ENCODE results near the gene PI4KA. TPM values are rescaled to one million over a fixed set of nuclear protein-coding genes. Genes with fewer than 3 reads are reported as not detected.

PI4KA gene
- total and polyA plus RNA-seq, 2 donors: 32.5 to 64.0 TPM

DNA sequence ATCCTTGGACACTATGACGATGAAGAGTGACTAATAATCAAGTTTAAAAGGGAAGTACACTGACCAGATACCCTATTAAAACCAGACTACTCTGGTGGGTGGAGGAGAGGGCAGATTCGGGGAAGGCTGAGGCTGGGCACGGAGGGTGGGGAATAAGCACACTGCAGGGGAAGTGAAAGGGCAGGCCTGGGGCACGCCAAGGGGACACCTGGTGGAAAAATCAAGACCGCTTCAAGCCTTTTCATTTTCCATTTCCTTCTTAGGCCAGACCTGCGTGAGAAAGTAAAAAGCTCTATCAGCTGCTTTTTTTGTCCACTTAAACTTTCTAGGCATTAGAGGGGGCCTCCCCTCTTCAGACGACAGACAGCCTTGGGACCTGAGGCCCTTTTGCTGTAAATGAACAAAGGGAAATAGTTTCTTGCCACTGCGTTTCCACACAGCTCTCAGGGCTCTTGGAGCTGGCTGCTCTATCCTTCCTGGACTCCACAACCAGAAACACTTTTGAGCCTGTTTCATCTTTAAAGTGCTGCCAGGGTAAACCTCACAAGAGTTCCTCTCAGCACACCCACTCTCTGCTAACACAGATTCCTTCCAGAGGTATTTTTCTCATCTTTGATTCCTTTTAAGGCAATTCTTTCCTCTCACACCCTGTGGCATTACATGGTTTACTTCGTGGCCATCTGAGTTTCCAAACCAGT lies 109.7 kb downstream of the PI4KA start:
- no peaks in the 10 kb centered on the region for H3K27me3 ChIP-seq (ENCODE audit: control insufficient read depth in 2 of 2, insufficient read depth in 1 of 2, low read length in 1 of 2)
- H3K9me3 ChIP-seq (ENCODE audit: control insufficient read depth in 2 of 2, insufficient read depth in 1 of 2, low read length in 1 of 2): no peaks in the 10 kb centered on the region
- peaks cover 0 to 2% of the 10 kb centered on the region in 2 donors for H3K4me1 ChIP-seq (ENCODE audit: control insufficient read depth in 2 of 2, insufficient read depth in 2 of 2, low read length in 2 of 2)
- 94% methylated on average over 9 of the region's 9 CpGs for WGBS
- H3K4me3 ChIP-seq (ENCODE audit: low read length in 2 of 2): no peak overlapping the region
- peak overlapping the region in 1 of 2 donors; percentile 56 for H3K27ac ChIP-seq (ENCODE audit: low read depth in 1 of 2, low read length in 1 of 2)
- no peak for DNase-seq (ENCODE audit: low read depth in 6 of 9, low spot score in 9 of 9)
- H3K36me3 ChIP-seq (ENCODE audit: control insufficient read depth in 2 of 2, insufficient read depth in 2 of 2, low read length in 1 of 2): peaks cover 83 to 87% of the 10 kb centered on the region in 2 donors

DNA sequence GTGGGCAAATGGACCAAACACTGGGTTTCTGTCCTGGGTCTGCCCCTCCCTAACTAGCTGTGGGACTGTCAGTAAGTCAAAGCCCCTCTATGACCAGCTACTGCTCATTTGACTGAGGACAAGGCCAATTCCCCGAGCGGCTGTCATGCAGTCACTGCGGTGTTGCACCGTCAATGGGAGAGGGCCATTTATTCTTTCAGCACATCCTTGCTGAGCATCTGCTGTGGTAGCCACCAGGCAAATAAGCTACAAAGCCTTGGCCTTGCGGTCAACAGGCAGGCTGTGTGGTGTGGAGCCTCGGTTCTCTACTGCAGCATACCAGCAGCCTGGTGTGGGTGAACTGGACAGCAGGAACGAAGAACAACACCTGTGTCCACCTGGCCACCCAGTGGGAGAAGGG lies 110.5 kb downstream of the PI4KA start:
- H3K4me1 ChIP-seq (ENCODE audit: control insufficient read depth in 2 of 2, insufficient read depth in 2 of 2, low read length in 2 of 2): peaks cover 0 to 2% of the 10 kb centered on the region in 2 donors
- no peak for DNase-seq (ENCODE audit: low read depth in 6 of 9, low spot score in 9 of 9)
- H3K27ac ChIP-seq (ENCODE audit: low read depth in 1 of 2, low read length in 1 of 2): peak overlapping the region in 1 of 2 donors; percentile 50
- peaks cover 82 to 87% of the 10 kb centered on the region in 2 donors for H3K36me3 ChIP-seq (ENCODE audit: control insufficient read depth in 2 of 2, insufficient read depth in 2 of 2, low read length in 1 of 2)
- no peak overlapping the region for H3K4me3 ChIP-seq (ENCODE audit: low read length in 2 of 2)
- H3K27me3 ChIP-seq (ENCODE audit: control insufficient read depth in 2 of 2, insufficient read depth in 1 of 2, low read length in 1 of 2): no peaks in the 10 kb centered on the region
- H3K9me3 ChIP-seq (ENCODE audit: control insufficient read depth in 2 of 2, insufficient read depth in 1 of 2, low read length in 1 of 2): no peaks in the 10 kb centered on the region
- 99% methylated on average over 7 of the region's 7 CpGs for WGBS

DNA sequence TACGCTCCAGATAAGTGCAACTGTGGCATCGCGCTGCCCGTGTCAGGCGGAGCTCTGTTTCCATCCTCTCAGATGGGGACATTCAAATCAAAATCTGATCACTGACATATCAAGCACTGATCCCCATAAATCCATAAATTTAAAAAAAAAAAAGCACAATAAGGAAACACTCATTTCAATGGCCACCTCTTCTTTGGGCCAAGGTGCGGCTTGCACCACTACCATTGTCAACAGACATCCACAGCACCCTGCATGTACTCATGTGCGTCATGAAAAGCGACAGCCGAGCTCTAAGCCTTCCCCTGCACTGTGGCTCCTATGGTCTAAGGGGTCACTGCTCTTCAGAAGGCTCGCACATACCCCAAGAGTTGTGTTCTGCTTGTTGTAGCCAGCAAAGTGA lies 111.4 kb downstream of the PI4KA start:
- DNase-seq (ENCODE audit: low read depth in 6 of 9, low spot score in 9 of 9): no peak
- WGBS: 98% methylated on average over 10 of the region's 10 CpGs
- Histone ChIP-seq H3K4me3 (ENCODE audit: low read length in 2 of 2) (no peak overlapping the region), H3K4me1 (ENCODE audit: control insufficient read depth in 2 of 2, insufficient read depth in 2 of 2, low read length in 2 of 2) (no peaks in the 10 kb centered on the region), H3K36me3 (ENCODE audit: control insufficient read depth in 2 of 2, insufficient read depth in 2 of 2, low read length in 1 of 2) (peaks cover 80 to 88% of the 10 kb centered on the region in 2 donors), H3K27ac (ENCODE audit: low read depth in 1 of 2, low read length in 1 of 2) (no peak overlapping the region), H3K9me3 (ENCODE audit: control insufficient read depth in 2 of 2, insufficient read depth in 1 of 2, low read length in 1 of 2) (no peaks in the 10 kb centered on the region), H3K27me3 (ENCODE audit: control insufficient read depth in 2 of 2, insufficient read depth in 1 of 2, low read length in 1 of 2) (no peaks in the 10 kb centered on the region)

DNA sequence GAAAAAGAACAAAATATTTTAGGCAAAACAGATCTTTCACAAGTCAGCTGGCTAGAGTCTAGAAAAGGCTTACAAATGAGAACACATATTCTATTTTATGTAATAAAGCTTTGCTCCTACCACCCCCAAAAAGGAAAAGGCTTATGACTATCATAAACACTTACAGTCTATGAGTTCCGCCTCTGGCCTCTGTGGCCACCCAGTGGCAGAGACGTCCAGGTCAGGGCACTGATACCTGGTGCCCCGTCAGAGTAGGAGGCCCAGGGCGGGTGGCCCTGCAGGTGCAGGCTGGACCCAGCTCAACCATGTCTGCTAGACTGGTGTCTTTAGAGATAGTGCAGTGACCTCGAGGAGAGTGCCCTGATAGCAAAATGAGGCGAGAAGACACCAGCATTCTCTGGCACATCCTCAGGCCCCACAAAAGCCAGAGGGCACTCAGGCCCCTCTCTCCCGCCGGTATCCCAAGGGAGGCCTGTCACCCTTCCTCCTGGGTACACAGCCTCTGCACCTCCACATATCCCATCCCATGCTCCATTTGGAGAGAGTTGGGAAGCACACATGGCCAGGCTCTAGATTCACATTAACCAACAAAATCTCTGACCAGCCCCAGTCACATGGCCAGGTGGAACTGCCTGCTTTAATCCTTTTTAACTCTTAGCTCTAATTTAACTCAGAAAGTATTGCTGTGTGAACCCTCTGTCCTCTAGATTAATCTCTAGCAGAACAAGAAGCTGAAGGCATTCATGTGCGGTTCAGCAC lies 112.0 kb downstream of the PI4KA start:
- Histone ChIP-seq H3K4me1 (ENCODE audit: control insufficient read depth in 2 of 2, insufficient read depth in 2 of 2, low read length in 2 of 2) (no peaks in the 10 kb centered on the region), H3K4me3 (ENCODE audit: low read length in 2 of 2) (no peak overlapping the region), H3K36me3 (ENCODE audit: control insufficient read depth in 2 of 2, insufficient read depth in 2 of 2, low read length in 1 of 2) (peaks cover 80 to 88% of the 10 kb centered on the region in 2 donors), H3K27me3 (ENCODE audit: control insufficient read depth in 2 of 2, insufficient read depth in 1 of 2, low read length in 1 of 2) (no peaks in the 10 kb centered on the region), H3K27ac (ENCODE audit: low read depth in 1 of 2, low read length in 1 of 2) (no peak overlapping the region), H3K9me3 (ENCODE audit: control insufficient read depth in 2 of 2, insufficient read depth in 1 of 2, low read length in 1 of 2) (no peaks in the 10 kb centered on the region)
- DNase-seq (ENCODE audit: low read depth in 6 of 9, low spot score in 9 of 9): no peak
- 98% methylated on average over 9 of the region's 9 CpGs for WGBS

DNA sequence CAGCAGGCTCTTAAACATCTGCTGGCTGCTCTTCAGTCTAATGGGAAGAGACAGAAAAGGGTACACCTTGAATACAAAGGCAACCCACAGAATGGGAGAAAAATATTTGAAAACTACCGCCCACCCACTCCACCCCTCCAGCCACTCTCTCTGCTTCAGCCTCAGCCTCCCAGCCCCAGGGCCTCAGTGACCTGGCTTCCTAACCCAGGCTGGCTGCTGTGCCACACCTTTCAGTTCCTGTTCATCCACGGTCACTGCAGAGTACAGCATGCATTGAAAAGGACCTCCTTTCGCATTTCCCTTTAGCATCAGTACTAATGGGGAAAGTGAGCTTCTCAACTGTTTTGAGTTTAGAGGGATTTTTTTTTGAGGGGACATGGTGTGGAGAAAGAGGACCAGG lies 113.5 kb downstream of the PI4KA start:
- WGBS: over 99% methylated on average over 3 of the region's 3 CpGs
- H3K27ac ChIP-seq (ENCODE audit: low read depth in 1 of 2, low read length in 1 of 2): no peak overlapping the region
- DNase-seq (ENCODE audit: low read depth in 6 of 9, low spot score in 9 of 9): no peak
- H3K36me3 ChIP-seq (ENCODE audit: control insufficient read depth in 2 of 2, insufficient read depth in 2 of 2, low read length in 1 of 2): peaks cover 76 to 85% of the 10 kb centered on the region in 2 donors
- peaks cover 0 to 3% of the 10 kb centered on the region in 2 donors for H3K9me3 ChIP-seq (ENCODE audit: control insufficient read depth in 2 of 2, insufficient read depth in 1 of 2, low read length in 1 of 2)
- H3K4me3 ChIP-seq (ENCODE audit: low read length in 2 of 2): no peak overlapping the region
- H3K27me3 ChIP-seq (ENCODE audit: control insufficient read depth in 2 of 2, insufficient read depth in 1 of 2, low read length in 1 of 2): no peaks in the 10 kb centered on the region
- no peaks in the 10 kb centered on the region for H3K4me1 ChIP-seq (ENCODE audit: control insufficient read depth in 2 of 2, insufficient read depth in 2 of 2, low read length in 2 of 2)

DNA sequence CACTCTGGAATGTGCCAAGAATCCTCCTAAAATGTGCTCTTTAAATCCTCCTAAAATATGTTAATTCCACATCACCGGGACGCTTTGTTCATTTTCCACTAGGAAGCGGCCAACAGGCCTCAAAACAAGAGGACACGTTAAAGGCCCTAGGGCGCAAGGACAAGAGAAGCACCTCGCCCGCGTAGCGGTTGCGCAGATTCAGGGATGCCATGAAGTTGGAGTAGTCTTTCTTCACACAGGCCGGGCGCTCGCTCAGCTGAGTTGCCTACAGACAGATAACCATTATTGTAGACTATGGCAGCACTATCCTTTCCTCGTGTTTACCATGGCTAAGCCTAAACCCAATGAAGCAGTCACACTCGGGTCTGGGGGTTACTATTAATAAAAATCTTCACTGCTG lies 114.2 kb downstream of the PI4KA start:
- H3K4me1 ChIP-seq (ENCODE audit: control insufficient read depth in 2 of 2, insufficient read depth in 2 of 2, low read length in 2 of 2): no peaks in the 10 kb centered on the region
- peaks cover 0 to 3% of the 10 kb centered on the region in 2 donors for H3K9me3 ChIP-seq (ENCODE audit: control insufficient read depth in 2 of 2, insufficient read depth in 1 of 2, low read length in 1 of 2)
- H3K27me3 ChIP-seq (ENCODE audit: control insufficient read depth in 2 of 2, insufficient read depth in 1 of 2, low read length in 1 of 2): no peaks in the 10 kb centered on the region
- DNase-seq (ENCODE audit: low read depth in 6 of 9, low spot score in 9 of 9): no peak
- WGBS: 98% methylated on average over 15 of the region's 15 CpGs
- peaks cover 69 to 78% of the 10 kb centered on the region in 2 donors for H3K36me3 ChIP-seq (ENCODE audit: control insufficient read depth in 2 of 2, insufficient read depth in 2 of 2, low read length in 1 of 2)
- H3K27ac ChIP-seq (ENCODE audit: low read depth in 1 of 2, low read length in 1 of 2): no peak overlapping the region
- H3K4me3 ChIP-seq (ENCODE audit: low read length in 2 of 2): no peak overlapping the region

DNA sequence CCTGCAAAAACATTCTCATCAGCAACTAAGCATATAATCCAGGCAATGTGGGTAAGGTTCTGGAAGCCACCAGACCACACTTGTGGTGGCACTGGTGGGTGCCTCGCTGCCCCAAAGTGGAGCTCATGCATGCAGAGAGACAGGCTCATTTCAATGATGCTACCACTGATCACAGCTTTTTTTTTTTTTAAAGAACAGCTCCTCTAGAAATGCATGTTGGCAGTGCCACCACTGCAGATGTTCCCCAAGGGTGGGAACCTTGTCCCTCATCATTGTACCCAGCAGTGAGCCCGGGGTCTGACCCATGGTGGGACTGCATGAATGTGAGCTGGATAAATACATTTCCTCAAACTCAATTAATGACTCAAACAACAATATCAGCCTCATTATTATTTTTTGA lies 115.8 kb downstream of the PI4KA start:
- peaks cover 65 to 72% of the 10 kb centered on the region in 2 donors for H3K36me3 ChIP-seq (ENCODE audit: control insufficient read depth in 2 of 2, insufficient read depth in 2 of 2, low read length in 1 of 2)
- H3K9me3 ChIP-seq (ENCODE audit: control insufficient read depth in 2 of 2, insufficient read depth in 1 of 2, low read length in 1 of 2): peaks cover 0 to 3% of the 10 kb centered on the region in 2 donors
- H3K27me3 ChIP-seq (ENCODE audit: control insufficient read depth in 2 of 2, insufficient read depth in 1 of 2, low read length in 1 of 2): no peaks in the 10 kb centered on the region
- no peak overlapping the region for H3K4me3 ChIP-seq (ENCODE audit: low read length in 2 of 2)
- no peak for DNase-seq (ENCODE audit: low read depth in 6 of 9, low spot score in 9 of 9)
- WGBS: 70% methylated on average over 2 of the region's 2 CpGs
- H3K4me1 ChIP-seq (ENCODE audit: control insufficient read depth in 2 of 2, insufficient read depth in 2 of 2, low read length in 2 of 2): no peaks in the 10 kb centered on the region
- no peak overlapping the region for H3K27ac ChIP-seq (ENCODE audit: low read depth in 1 of 2, low read length in 1 of 2)

DNA sequence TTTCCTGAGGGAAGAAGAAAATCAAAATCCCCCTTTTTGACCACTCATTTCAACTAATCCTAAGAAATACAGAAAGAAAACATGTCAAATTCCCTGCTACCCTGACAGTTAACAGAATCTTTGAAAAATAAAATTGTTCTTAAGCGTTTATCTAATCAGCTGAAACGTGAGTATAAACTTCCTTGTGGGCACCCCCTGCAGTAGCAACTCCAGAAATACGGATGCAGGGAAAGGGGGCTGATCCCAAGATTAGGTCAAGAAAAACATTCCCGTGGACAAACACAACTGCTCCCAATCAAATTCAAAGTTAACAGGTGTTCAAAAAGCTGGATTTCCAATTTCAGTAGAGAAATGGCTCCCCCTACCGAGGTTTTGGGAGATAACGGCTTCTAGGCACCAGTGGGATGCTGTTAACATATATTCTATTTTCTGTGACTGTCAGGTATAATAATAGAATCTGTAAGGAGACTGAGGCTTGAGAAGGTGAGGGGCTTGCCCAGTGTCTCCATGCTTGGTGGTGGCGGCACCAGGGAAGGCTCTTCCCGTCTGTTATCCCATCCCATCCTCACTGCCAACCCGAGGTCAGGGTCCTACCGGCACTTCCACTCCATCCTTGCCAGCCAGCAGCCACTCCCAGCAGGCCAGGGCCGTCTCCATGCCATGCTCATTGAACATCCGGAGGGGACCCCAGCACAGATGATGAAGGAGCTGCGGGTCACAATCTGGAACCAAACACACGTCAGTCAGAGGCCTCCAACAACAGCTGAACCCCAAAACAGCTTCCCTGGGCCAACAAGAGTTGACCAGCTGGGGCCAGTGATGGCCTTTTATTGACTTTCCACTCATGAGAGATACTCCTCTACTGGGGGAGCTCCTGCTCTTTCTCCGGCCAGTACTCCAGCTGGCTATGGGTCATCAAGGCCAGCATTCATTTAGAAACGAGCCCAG lies 116.7 kb downstream of the PI4KA start:
- Histone ChIP-seq H3K27ac (ENCODE audit: low read depth in 1 of 2, low read length in 1 of 2) (no peak overlapping the region), H3K4me3 (ENCODE audit: low read length in 2 of 2) (no peak overlapping the region), H3K27me3 (ENCODE audit: control insufficient read depth in 2 of 2, insufficient read depth in 1 of 2, low read length in 1 of 2) (no peaks in the 10 kb centered on the region), H3K4me1 (ENCODE audit: control insufficient read depth in 2 of 2, insufficient read depth in 2 of 2, low read length in 2 of 2) (no peaks in the 10 kb centered on the region), H3K9me3 (ENCODE audit: control insufficient read depth in 2 of 2, insufficient read depth in 1 of 2, low read length in 1 of 2) (peaks cover 0 to 3% of the 10 kb centered on the region in 2 donors), H3K36me3 (ENCODE audit: control insufficient read depth in 2 of 2, insufficient read depth in 2 of 2, low read length in 1 of 2) (peaks cover 56 to 63% of the 10 kb centered on the region in 2 donors)
- DNase-seq (ENCODE audit: low read depth in 6 of 9, low spot score in 9 of 9): peak in 8 of 9 donors; percentile 8 to 54 (median 30)
- 81% methylated on average over 16 of the region's 16 CpGs for WGBS

Data from thymus (tissue), 11 donors.